Caco-2 (cell line): Measurements from ENCODE around the gene HIPK2. TPM values are rescaled to one million over a fixed set of nuclear protein-coding genes. Genes with fewer than 3 reads are reported as not detected.

Source experiments
- BruUV-seq: library from RNA; stranded (reverse); fragments of 400-500 nt; replicated peaks from 2 replicates; lab custom pipeline; 2021; lab: Mats Ljungman, UMichigan
- CTCF ChIA-PET: fragments of 300-600 bp; sonication (Branson Sonifier 250); formaldehyde crosslinking; loops from one replicate; lab custom pipeline; 2022; ENCODE audit warnings: antibody characterized with exemption; lab: Charles Lee
- POLR2A ChIA-PET: fragments of 300-600 bp; sonication (Branson Sonifier 250); formaldehyde crosslinking; loops from one replicate; lab custom pipeline; 2022; ENCODE audit warnings: antibody characterized with exemption; lab: Charles Lee
- DNase-seq, 2 experiments: peaks; one replicate each; pipeline versions ENCODE4 v3.0.0 to v3.0.0-alpha.2; 2020 to 2022
- H3K27me3 ChIP-seq: replicated peaks from 2 replicates; pipeline ENCODE4 v1.6.0; 2011; ENCODE audit warnings: low read length; ENCODE audit not compliant: control insufficient read depth, insufficient read depth
- H3K36me3 ChIP-seq: 2 replicates; pipeline ENCODE4 v1.5.1; 2011; ENCODE audit warnings: low read length; ENCODE audit not compliant: control insufficient read depth, insufficient read depth
- H3K4me1 ChIP-seq: fragments of 250-450 bp; sonication (Bioruptor Pico); 2 replicates; pipeline ENCODE4 v1.5.1; 2020; ENCODE audit warnings: mild to moderate bottlenecking
- H3K4me3 ChIP-seq: 2 replicates; pipeline ENCODE4 v1.5.1; 2011; ENCODE audit warnings: low read depth, mild to moderate bottlenecking, control low read depth, low read length
- H3K9me3 ChIP-seq: fragments of 250-450 bp; sonication (Bioruptor Pico); 2 replicates; pipeline ENCODE4 v1.5.1; 2020; ENCODE audit warnings: mild to moderate bottlenecking, moderate library complexity
- H3K27ac Mint-ChIP-seq: one replicate; pipeline ENCODE4 v1.8.0; 2022; ENCODE audit warnings: mixed read lengths; ENCODE audit not compliant: unreplicated experiment
- H3K27me3 Mint-ChIP-seq: one replicate; pipeline ENCODE4 v1.8.0; 2022; ENCODE audit warnings: mixed read lengths; ENCODE audit not compliant: insufficient read depth, unreplicated experiment
- H3K36me3 Mint-ChIP-seq: one replicate; pipeline ENCODE4 v1.8.0; 2022; ENCODE audit warnings: mild to moderate bottlenecking, mixed read lengths; ENCODE audit not compliant: insufficient read depth, unreplicated experiment
- H3K4me1 Mint-ChIP-seq: one replicate; pipeline ENCODE4 v1.8.0; 2022; ENCODE audit warnings: low read depth, mixed read lengths; ENCODE audit not compliant: unreplicated experiment
- H3K4me3 Mint-ChIP-seq: one replicate; pipeline ENCODE4 v1.8.0; 2022; ENCODE audit warnings: mild to moderate bottlenecking, moderate library complexity, mixed read lengths; ENCODE audit not compliant: unreplicated experiment
- H3K9me3 Mint-ChIP-seq: one replicate; pipeline ENCODE4 v1.8.0; 2022; ENCODE audit warnings: mixed read lengths; ENCODE audit not compliant: unreplicated experiment
- CTCF ChIP-seq, 2 experiments: fragments of 200-600 bp in 1 of 2; IDR thresholded peaks; 1 replicate in 1 of 2; 2 replicates in 1 of 2; pipeline versions ENCODE4 v1.5.1 to v1.8.0; 2011 to 2022; ENCODE audit warnings: antibody characterized with exemption in 1 of 2, control low read depth in 1 of 2, inconsistent platforms in 1 of 2, low read depth in 1 of 2, low read length in 1 of 2, mild to moderate bottlenecking in 1 of 2, moderate library complexity in 1 of 2; ENCODE audit not compliant: insufficient read depth in 1 of 2, severe bottlenecking in 1 of 2, unreplicated experiment in 1 of 2
- intact Hi-C: fragments of 100-400 bp; cut with micrococcal nuclease; formaldehyde crosslinking; loops from one replicate; pipeline ENCODE4 v1.10.0; 2022; ENCODE audit not compliant: unreplicated experiment
- total RNA-seq: library from RNA; stranded (reverse); gene quantifications from 2 replicates; pipeline ENCODE4 v1.2.3, GENCODE V29; 2022

The HIPK2 gene
- total RNA-seq, 1 experiment from 2014 or later: 42.8 TPM

GRCh38 chr7:139570626-139571025, 207.2 kb downstream of the HIPK2 start:
- no peaks in the 10 kb centered on the region for H3K9me3 Mint-ChIP-seq
- no peaks in the 10 kb centered on the region; the same call in 1 of the 2 replicates for H3K36me3 ChIP-seq
- no peaks in the 10 kb centered on the region for H3K27me3 Mint-ChIP-seq
- no peak for DNase-seq
- H3K4me1 ChIP-seq: peaks cover 13% of the 10 kb centered on the region
- BruUV-seq: no TSS peak
- H3K4me3 ChIP-seq: no peak overlapping the region
- TF ChIP-seq CTCF (IDR thresholded peaks at IDR 0.05; ENCODE audit: insufficient read depth in 1 of 2, low read depth in 1 of 2, low read length in 1 of 2, severe bottlenecking in 1 of 2, unreplicated experiment in 1 of 2): no peak
- H3K36me3 Mint-ChIP-seq: peaks cover 13% of the 10 kb centered on the region
- H3K9me3 ChIP-seq: no peaks in the 10 kb centered on the region
- peaks cover 23% of the 10 kb centered on the region for H3K4me1 Mint-ChIP-seq
- ChIA-PET POLR2A (no interaction called here), CTCF (interaction anchor here (1.3 kb wide), 1 partner anchor 71 kb away, joined by 8 read pairs; no protein-coding TSS in a partner anchor)
- H3K27ac Mint-ChIP-seq: no peak overlapping the region
- no peaks in the 10 kb centered on the region for H3K27me3 ChIP-seq
- no peak overlapping the region for H3K4me3 Mint-ChIP-seq
- intact Hi-C loops: loop anchor here (1.0 kb wide), 1 partner anchor 70 kb away; no protein-coding TSS in a partner anchor

GRCh38 chr7:139570119-139570518, 207.7 kb downstream of the HIPK2 start:
- no TSS peak for BruUV-seq
- DNase-seq: no peak
- no peaks in the 10 kb centered on the region; the same call in 1 of the 2 replicates for H3K36me3 ChIP-seq
- Mint-ChIP-seq H3K9me3 (no peaks in the 10 kb centered on the region), H3K27me3 (no peaks in the 10 kb centered on the region), H3K27ac (no peak overlapping the region), H3K4me3 (no peak overlapping the region), H3K36me3 (peaks cover 10% of the 10 kb centered on the region), H3K4me1 (peaks cover 23% of the 10 kb centered on the region)
- peak in 1 of 2 experiments; percentile 6 for TF ChIP-seq CTCF (IDR thresholded peaks at IDR 0.05; ENCODE audit: insufficient read depth in 1 of 2, low read depth in 1 of 2, low read length in 1 of 2, severe bottlenecking in 1 of 2, unreplicated experiment in 1 of 2)
- POLR2A ChIA-PET: interaction anchor here (0.6 kb wide), 1 partner anchor 683 kb away, joined by 4 read pairs; no protein-coding TSS in a partner anchor
- intact Hi-C loops: loop anchor here (1.0 kb wide), 1 partner anchor 70 kb away; no protein-coding TSS in a partner anchor
- H3K4me1 ChIP-seq: peaks cover 14% of the 10 kb centered on the region
- H3K9me3 ChIP-seq: no peaks in the 10 kb centered on the region
- CTCF ChIA-PET: interaction anchor here (0.6 to 1.3 kb wide), 2 partner anchors 70 to 443 kb away, joined by 3 to 8 read pairs; no protein-coding TSS in a partner anchor
- H3K27me3 ChIP-seq: no peaks in the 10 kb centered on the region
- H3K4me3 ChIP-seq: no peak overlapping the region

- Mint-ChIP-seq H3K27ac (no peak overlapping the region), H3K4me1 (peaks cover 23% of the 10 kb centered on the region), H3K9me3 (no peaks in the 10 kb centered on the region), H3K36me3 (peaks cover 6% of the 10 kb centered on the region), H3K4me3 (no peak overlapping the region), H3K27me3 (no peaks in the 10 kb centered on the region)
- ChIA-PET CTCF (interaction anchor here (0.6 kb wide), 1 partner anchor 159 kb away, joined by 4 read pairs; no protein-coding TSS in a partner anchor), POLR2A (no interaction called here)
- Histone ChIP-seq H3K27me3 (no peaks in the 10 kb centered on the region), H3K4me1 (peaks cover 23% of the 10 kb centered on the region), H3K36me3 (no peaks in the 10 kb centered on the region), H3K4me3 (no peak overlapping the region), H3K9me3 (no peaks in the 10 kb centered on the region)
- no TSS peak for BruUV-seq
- intact Hi-C loops: no loop called here
- TF ChIP-seq CTCF (IDR thresholded peaks at IDR 0.05; ENCODE audit: insufficient read depth in 1 of 2, low read depth in 1 of 2, low read length in 1 of 2, severe bottlenecking in 1 of 2, unreplicated experiment in 1 of 2): no peak
- no peak for DNase-seq
These were observed 208.8 kb downstream of the HIPK2 start for GRCh38 chr7:139568813-139569490.
